HEK293 (cell line): ENCODE measurements around the gene SLC41A1.

Experiments used
- CTCF ChIA-PET: fragments of 350-600 bp; formaldehyde crosslinking; extraction: SDS; loops from one replicate; lab custom pipeline; 2021; ENCODE audit warnings: antibody characterized with exemption; lab: Yijun Ruan, JAX
- POLR2A ChIA-PET: fragments of 300-600 bp; formaldehyde crosslinking; extraction: SDS; loops from one replicate; lab custom pipeline; 2020; ENCODE audit warnings: antibody characterized with exemption, inconsistent platforms; lab: Yijun Ruan, JAX
- H3K27ac ChIP-seq: fragments of 200-500 bp; sonication (Bioruptor generic); 2 replicates; pipeline ENCODE4 v1.5.1; 2014; ENCODE audit warnings: low read depth, low read length, control low read depth, inconsistent platforms; ENCODE audit errors: extremely low read depth
- H3K36me3 ChIP-seq, 2 experiments: fragments of 200-500 bp in 1 of 2; sonication (Bioruptor generic) in 1 of 2; 1 replicate in 1 of 2; 2 replicates in 1 of 2; pipeline ENCODE4 v1.5.1; 2014 to 2017; ENCODE audit warnings: inconsistent platforms in 2 of 2, low read length in 2 of 2; ENCODE audit not compliant: control insufficient read depth in 2 of 2, insufficient read depth in 1 of 2
- H3K4me1 ChIP-seq: fragments of 200-500 bp; sonication (Bioruptor generic); 2 replicates; pipeline ENCODE4 v1.5.1; 2014; ENCODE audit warnings: mild to moderate bottlenecking, low read length, inconsistent platforms; ENCODE audit not compliant: control insufficient read depth, insufficient read depth
- H3K4me3 ChIP-seq: 2 replicates; pipeline ENCODE4 v1.5.1; 2011; ENCODE audit warnings: low read depth, mild to moderate bottlenecking, control low read depth, low read length, moderate library complexity
- H3K9me3 ChIP-seq: fragments of 200-500 bp; sonication (Bioruptor generic); 2 replicates; pipeline ENCODE4 v1.5.1; 2014; ENCODE audit warnings: low read depth, low read length, inconsistent platforms; ENCODE audit not compliant: control insufficient read depth, insufficient read depth
- AEBP2 ChIP-seq: fragments of 450-650 bp; formaldehyde crosslinking; IDR thresholded peaks from 2 replicates; pipeline ENCODE4 v1.5.1; 2016; ENCODE audit warnings: missing biosample characterization, missing genetic modification characterization, borderline replicate concordance
- ATF2 ChIP-seq: fragments of 450-650 bp; formaldehyde crosslinking; IDR thresholded peaks from 2 replicates; pipeline ENCODE4 v1.5.1; 2016; ENCODE audit warnings: missing biosample characterization, missing genetic modification characterization, low read depth
- GLIS1 ChIP-seq: fragments of 450-650 bp; formaldehyde crosslinking; IDR thresholded peaks from 2 replicates; pipeline ENCODE4 v1.5.1; 2016; ENCODE audit warnings: missing biosample characterization, missing genetic modification characterization
- KLF8 ChIP-seq: fragments of 450-650 bp; formaldehyde crosslinking; IDR thresholded peaks from 2 replicates; pipeline ENCODE4 v1.5.1; 2016; ENCODE audit warnings: missing biosample characterization, missing genetic modification characterization
- SP3 ChIP-seq: fragments of 450-650 bp; formaldehyde crosslinking; IDR thresholded peaks from 2 replicates; pipeline ENCODE4 v1.5.1; 2016; ENCODE audit warnings: missing biosample characterization, missing genetic modification characterization
- ZNF112 ChIP-seq: fragments of 450-650 bp; formaldehyde crosslinking; IDR thresholded peaks from 2 replicates; pipeline ENCODE4 v1.5.0; 2017; ENCODE audit warnings: missing biosample characterization, missing genetic modification characterization
- ZNF146 ChIP-seq: fragments of 450-650 bp; formaldehyde crosslinking; IDR thresholded peaks from 2 replicates; pipeline ENCODE4 v1.5.1; 2016; ENCODE audit warnings: missing biosample characterization, missing genetic modification characterization
- ZNF514 ChIP-seq: fragments of 450-650 bp; formaldehyde crosslinking; IDR thresholded peaks from 2 replicates; pipeline ENCODE4 v1.5.1; 2016; ENCODE audit warnings: missing biosample characterization, missing genetic modification characterization
- ZNF645 ChIP-seq: fragments of 450-650 bp; formaldehyde crosslinking; IDR thresholded peaks from 2 replicates; pipeline ENCODE4; 2016; ENCODE audit warnings: missing biosample characterization, missing genetic modification characterization
- ZNF664 ChIP-seq: fragments of 450-650 bp; formaldehyde crosslinking; IDR thresholded peaks from 2 replicates; pipeline ENCODE4 v1.5.1; 2016; ENCODE audit warnings: missing biosample characterization, missing genetic modification characterization
- ZNF747 ChIP-seq: fragments of 450-650 bp; formaldehyde crosslinking; IDR thresholded peaks from 2 replicates; pipeline ENCODE4 v1.5.1; 2016; ENCODE audit warnings: missing biosample characterization, missing genetic modification characterization
- ZNF777 ChIP-seq: fragments of 450-650 bp; formaldehyde crosslinking; IDR thresholded peaks from 2 replicates; pipeline ENCODE4 v1.5.1; 2017; ENCODE audit warnings: missing biosample characterization, missing genetic modification characterization, borderline replicate concordance
- ZXDB ChIP-seq: fragments of 450-650 bp; formaldehyde crosslinking; IDR thresholded peaks from 2 replicates; pipeline ENCODE4 v1.5.1; 2016; ENCODE audit warnings: missing biosample characterization, missing genetic modification characterization
- TF ChIP-seq, protein P1 (sequence below): fragments of 450-650 bp; formaldehyde crosslinking; IDR thresholded peaks from 2 replicates; pipeline ENCODE4 v1.5.1; 2016; ENCODE audit warnings: missing biosample characterization, missing genetic modification characterization
- TF ChIP-seq, protein P2 (sequence below): fragments of 450-650 bp; formaldehyde crosslinking; IDR thresholded peaks from 2 replicates; pipeline ENCODE4 v1.5.1; 2016; ENCODE audit warnings: missing biosample characterization, missing genetic modification characterization

SLC41A1 gene

GRCh38 chr1:205792961-205793673 lies 19.9 kb downstream of the SLC41A1 start:
- no peak for TF ChIP-seq ZNF645
- TF ChIP-seq ZNF747: no peak
- TF ChIP-seq, protein P1, sequence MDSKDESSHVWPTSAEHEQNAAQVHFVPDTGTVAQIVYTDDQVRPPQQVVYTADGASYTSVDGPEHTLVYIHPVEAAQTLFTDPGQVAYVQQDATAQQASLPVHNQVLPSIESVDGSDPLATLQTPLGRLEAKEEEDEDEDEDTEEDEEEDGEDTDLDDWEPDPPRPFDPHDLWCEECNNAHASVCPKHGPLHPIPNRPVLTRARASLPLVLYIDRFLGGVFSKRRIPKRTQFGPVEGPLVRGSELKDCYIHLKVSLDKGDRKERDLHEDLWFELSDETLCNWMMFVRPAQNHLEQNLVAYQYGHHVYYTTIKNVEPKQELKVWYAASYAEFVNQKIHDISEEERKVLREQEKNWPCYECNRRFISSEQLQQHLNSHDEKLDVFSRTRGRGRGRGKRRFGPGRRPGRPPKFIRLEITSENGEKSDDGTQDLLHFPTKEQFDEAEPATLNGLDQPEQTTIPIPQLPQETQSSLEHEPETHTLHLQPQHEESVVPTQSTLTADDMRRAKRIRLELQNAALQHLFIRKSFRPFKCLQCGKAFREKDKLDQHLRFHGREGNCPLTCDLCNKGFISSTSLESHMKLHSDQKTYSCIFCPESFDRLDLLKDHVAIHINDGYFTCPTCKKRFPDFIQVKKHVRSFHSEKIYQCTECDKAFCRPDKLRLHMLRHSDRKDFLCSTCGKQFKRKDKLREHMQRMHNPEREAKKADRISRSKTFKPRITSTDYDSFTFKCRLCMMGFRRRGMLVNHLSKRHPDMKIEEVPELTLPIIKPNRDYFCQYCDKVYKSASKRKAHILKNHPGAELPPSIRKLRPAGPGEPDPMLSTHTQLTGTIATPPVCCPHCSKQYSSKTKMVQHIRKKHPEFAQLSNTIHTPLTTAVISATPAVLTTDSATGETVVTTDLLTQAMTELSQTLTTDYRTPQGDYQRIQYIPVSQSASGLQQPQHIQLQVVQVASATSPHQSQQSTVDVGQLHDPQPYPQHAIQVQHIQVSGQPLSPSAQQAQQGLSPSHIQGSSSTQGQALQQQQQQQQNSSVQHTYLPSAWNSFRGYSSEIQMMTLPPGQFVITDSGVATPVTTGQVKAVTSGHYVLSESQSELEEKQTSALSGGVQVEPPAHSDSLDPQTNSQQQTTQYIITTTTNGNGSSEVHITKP (tag by site-specific recombination): no peak
- TF ChIP-seq KLF8 (tag by site-specific recombination): no peak
- no peak for TF ChIP-seq ZNF112 (tag by site-specific recombination)
- TF ChIP-seq, protein P2, sequence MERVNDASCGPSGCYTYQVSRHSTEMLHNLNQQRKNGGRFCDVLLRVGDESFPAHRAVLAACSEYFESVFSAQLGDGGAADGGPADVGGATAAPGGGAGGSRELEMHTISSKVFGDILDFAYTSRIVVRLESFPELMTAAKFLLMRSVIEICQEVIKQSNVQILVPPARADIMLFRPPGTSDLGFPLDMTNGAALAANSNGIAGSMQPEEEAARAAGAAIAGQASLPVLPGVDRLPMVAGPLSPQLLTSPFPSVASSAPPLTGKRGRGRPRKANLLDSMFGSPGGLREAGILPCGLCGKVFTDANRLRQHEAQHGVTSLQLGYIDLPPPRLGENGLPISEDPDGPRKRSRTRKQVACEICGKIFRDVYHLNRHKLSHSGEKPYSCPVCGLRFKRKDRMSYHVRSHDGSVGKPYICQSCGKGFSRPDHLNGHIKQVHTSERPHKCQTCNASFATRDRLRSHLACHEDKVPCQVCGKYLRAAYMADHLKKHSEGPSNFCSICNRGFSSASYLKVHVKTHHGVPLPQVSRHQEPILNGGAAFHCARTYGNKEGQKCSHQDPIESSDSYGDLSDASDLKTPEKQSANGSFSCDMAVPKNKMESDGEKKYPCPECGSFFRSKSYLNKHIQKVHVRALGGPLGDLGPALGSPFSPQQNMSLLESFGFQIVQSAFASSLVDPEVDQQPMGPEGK (tag by site-specific recombination): no peak
- no peak for TF ChIP-seq ZNF777 (tag by site-specific recombination)
- TF ChIP-seq AEBP2 (tag by site-specific recombination): no peak
- CTCF ChIA-PET: interaction anchor here (0.6 to 9.4 kb wide), 15 partner anchors 9 to 185 kb away, joined by 3 to 155 read pairs (median 7); partner anchors contain the start of gene RAB29
- no peaks in the 10 kb centered on the region for H3K4me1 ChIP-seq
- H3K27ac ChIP-seq: no peak overlapping the region
- no peak overlapping the region for H3K4me3 ChIP-seq
- H3K9me3 ChIP-seq: no peaks in the 10 kb centered on the region
- H3K36me3 ChIP-seq: peaks cover 0 to 82% of the 10 kb centered on the region in 2 experiments; a peak in 1 of 3 replicates
- POLR2A ChIA-PET: no interaction called here

GRCh38 chr1:205792481-205792881 lies 20.5 kb downstream of the SLC41A1 start:
- Histone ChIP-seq H3K27ac (no peak overlapping the region), H3K36me3 (peaks cover 0 to 76% of the 10 kb centered on the region in 2 experiments; a peak in 1 of 3 replicates), H3K9me3 (no peaks in the 10 kb centered on the region), H3K4me1 (no peaks in the 10 kb centered on the region), H3K4me3 (no peak overlapping the region)
- CTCF ChIA-PET: interaction anchor here (0.6 to 9.4 kb wide), 31 partner anchors 10 to 316 kb away, joined by 3 to 155 read pairs (median 6); partner anchors contain the start of gene RAB29
- POLR2A ChIA-PET: interaction anchor here (0.9 kb wide), 1 partner anchor 43 kb away, joined by 3 read pairs; no protein-coding TSS in a partner anchor
- TF ChIP-seq ATF2 (tag by site-specific recombination): no peak
- TF ChIP-seq ZXDB (tag by site-specific recombination): no peak
- no peak for TF ChIP-seq ZNF146 (tag by site-specific recombination)
- TF ChIP-seq SP3 (tag by site-specific recombination): no peak
- TF ChIP-seq ZNF664: no peak
- no peak for TF ChIP-seq GLIS1 (tag by site-specific recombination)
- TF ChIP-seq ZNF514: no peak
